ENCODE results near the gene ITIH5. TPM values are rescaled to one million over a fixed set of nuclear protein-coding genes. Genes with fewer than 3 reads are reported as not detected.
"Not testable (repeated sequence)": the region's sequence is repeated elsewhere in the genome, so short reads cannot be mapped to it uniquely, and the experiment has no call there.

Gene ITIH5
- total RNA-seq, 1 experiment from 2014 or later = 5.2 TPM

DNA sequence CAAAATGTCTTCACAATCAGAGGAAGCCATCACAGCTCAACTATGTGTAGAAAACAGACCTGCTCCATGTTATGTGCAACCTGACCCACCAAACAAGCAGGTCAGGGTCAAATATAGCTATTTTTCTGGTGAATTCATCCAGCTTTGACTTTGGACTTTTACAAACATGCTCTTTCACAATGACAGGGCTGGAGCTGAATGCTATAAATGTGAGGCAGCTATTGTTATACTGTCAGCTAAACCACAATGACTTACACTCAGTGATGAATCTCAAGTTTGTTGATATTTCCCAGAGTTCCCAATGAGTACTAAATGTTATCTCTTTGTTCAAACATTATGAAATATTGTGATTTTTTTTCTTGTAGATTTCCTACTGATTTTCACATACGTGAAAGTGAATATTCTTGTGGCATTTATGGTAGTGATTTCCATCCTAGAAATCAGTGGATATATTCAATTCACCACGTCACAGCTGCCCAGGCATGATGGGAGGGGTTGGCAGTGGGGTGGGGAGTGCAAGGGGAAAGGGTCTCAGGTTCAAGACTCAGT is 33.9 kb upstream of the ITIH5 start:
- peaks cover 61% of the 10 kb centered on the region for H3K4me1 Mint-ChIP-seq (ENCODE audit: low read depth, unreplicated experiment)
- CTCF ChIA-PET = interaction anchor here (0.9 to 1.1 kb wide), 3 partner anchors 14 to 175 kb away, joined by 3 to 15 read pairs (median 8); no protein-coding TSS in a partner anchor
- intact Hi-C loops (cut with micrococcal nuclease; ENCODE audit: unreplicated experiment) = no loop called here
- H3K9me3 Mint-ChIP-seq (ENCODE audit: low read depth, unreplicated experiment) = no peaks in the 10 kb centered on the region
- peaks cover 5% of the 10 kb centered on the region for H3K36me3 Mint-ChIP-seq (ENCODE audit: insufficient read depth, unreplicated experiment)
- H3K27me3 Mint-ChIP-seq (ENCODE audit: unreplicated experiment) = no peaks in the 10 kb centered on the region
- no peak for TF ChIP-seq CTCF (IDR thresholded peaks at IDR 0.05; ENCODE audit: unreplicated experiment)
- H3K4me3 Mint-ChIP-seq (ENCODE audit: low read depth, unreplicated experiment) = no peak overlapping the region
- no TSS peak for BruUV-seq (replicated peaks)
- peak overlapping the region; percentile 54 for H3K27ac Mint-ChIP-seq (ENCODE audit: unreplicated experiment)
- DNase-seq = peak; percentile 42

GRCh38 chr10:7697426-7697825 is 30.7 kb upstream of the ITIH5 start:
- no peaks in the 10 kb centered on the region for H3K27me3 Mint-ChIP-seq (ENCODE audit: unreplicated experiment)
- peaks cover 10% of the 10 kb centered on the region for H3K36me3 Mint-ChIP-seq (ENCODE audit: insufficient read depth, unreplicated experiment)
- CTCF ChIA-PET = interaction anchor here (1.0 to 1.4 kb wide), 2 partner anchors 9 to 10 kb away, joined by 4 read pairs; no protein-coding TSS in a partner anchor
- intact Hi-C loops (cut with micrococcal nuclease; ENCODE audit: unreplicated experiment) = no loop called here
- BruUV-seq (replicated peaks) = no TSS peak
- no peak for TF ChIP-seq CTCF (IDR thresholded peaks at IDR 0.05; ENCODE audit: unreplicated experiment)
- peaks cover 5% of the 10 kb centered on the region for H3K9me3 Mint-ChIP-seq (ENCODE audit: low read depth, unreplicated experiment)
- DNase-seq = no peak
- H3K4me1 Mint-ChIP-seq (ENCODE audit: low read depth, unreplicated experiment) = peaks cover 43% of the 10 kb centered on the region
- H3K4me3 Mint-ChIP-seq (ENCODE audit: low read depth, unreplicated experiment) = peak overlapping the region; percentile 17
- H3K27ac Mint-ChIP-seq (ENCODE audit: unreplicated experiment) = peak overlapping the region; percentile 63

DNA sequence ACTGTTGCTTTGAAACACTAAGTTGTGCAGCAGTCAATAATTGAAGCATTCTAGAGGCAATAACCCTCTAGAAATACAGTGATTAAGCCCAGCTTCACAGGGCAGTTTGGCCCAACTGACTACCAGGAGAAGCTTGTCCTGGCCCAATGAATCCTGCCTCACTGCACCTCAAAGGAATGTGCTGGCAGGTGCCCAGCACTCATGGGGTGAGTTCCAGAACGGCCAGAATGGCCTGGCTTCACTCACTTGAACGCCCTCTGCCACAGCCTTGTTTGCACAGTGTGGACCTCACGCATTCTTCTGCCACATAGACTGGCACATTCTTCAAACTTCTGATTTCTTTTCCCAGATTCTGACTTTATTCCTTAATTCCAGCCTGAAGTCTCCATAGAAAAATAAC is 29.8 kb upstream of the ITIH5 start:
- H3K27ac Mint-ChIP-seq (ENCODE audit: unreplicated experiment) = peak overlapping the region; percentile 63
- H3K9me3 Mint-ChIP-seq (ENCODE audit: low read depth, unreplicated experiment) = peaks cover 5% of the 10 kb centered on the region
- TF ChIP-seq CTCF (IDR thresholded peaks at IDR 0.05; ENCODE audit: unreplicated experiment) = no peak
- no peaks in the 10 kb centered on the region for H3K27me3 Mint-ChIP-seq (ENCODE audit: unreplicated experiment)
- peaks cover 41% of the 10 kb centered on the region for H3K4me1 Mint-ChIP-seq (ENCODE audit: low read depth, unreplicated experiment)
- intact Hi-C loops (cut with micrococcal nuclease; ENCODE audit: unreplicated experiment) = no loop called here
- H3K36me3 Mint-ChIP-seq (ENCODE audit: insufficient read depth, unreplicated experiment) = peaks cover 10% of the 10 kb centered on the region
- BruUV-seq (replicated peaks) = no TSS peak
- peak; percentile 64 for DNase-seq
- CTCF ChIA-PET = interaction anchor here (0.7 to 1.4 kb wide), 2 partner anchors 10 to 732 kb away, joined by 3 to 4 read pairs; no protein-coding TSS in a partner anchor
- H3K4me3 Mint-ChIP-seq (ENCODE audit: low read depth, unreplicated experiment) = peak overlapping the region; percentile 17

GRCh38 chr10:7693194-7693593 is 26.4 kb upstream of the ITIH5 start:
- intact Hi-C loops (cut with micrococcal nuclease; ENCODE audit: unreplicated experiment); H3K27me3 Mint-ChIP-seq (ENCODE audit: unreplicated experiment); CTCF ChIA-PET; DNase-seq; H3K4me3 Mint-ChIP-seq (ENCODE audit: low read depth, unreplicated experiment); BruUV-seq (replicated peaks); H3K27ac Mint-ChIP-seq (ENCODE audit: unreplicated experiment): not testable (repeated sequence)
- Mint-ChIP-seq H3K4me1 (ENCODE audit: low read depth, unreplicated experiment) (peaks cover 22% of the 10 kb centered on the region), H3K9me3 (ENCODE audit: low read depth, unreplicated experiment) (peaks cover 14% of the 10 kb centered on the region), H3K36me3 (ENCODE audit: insufficient read depth, unreplicated experiment) (peaks cover 10% of the 10 kb centered on the region)

DNA sequence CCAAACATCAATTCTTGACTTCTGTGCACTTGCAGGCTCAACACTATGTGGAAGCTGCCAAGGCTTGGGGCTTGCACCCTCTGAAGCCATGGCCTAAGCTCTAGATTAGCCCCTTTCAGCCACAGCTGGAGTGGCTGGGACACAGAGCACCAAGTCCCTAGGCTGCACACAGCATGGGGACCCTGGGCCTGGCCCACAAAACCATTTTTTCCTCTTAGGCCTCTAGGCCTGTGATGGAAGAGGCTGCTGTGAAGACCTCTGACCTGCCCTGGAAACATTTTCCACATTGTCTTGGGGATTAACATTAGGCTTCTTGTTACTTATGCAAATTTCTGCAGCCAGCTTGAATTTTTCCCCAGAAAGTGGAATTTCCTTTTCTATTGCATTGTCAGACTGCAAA is 25.6 kb upstream of the ITIH5 start:
- H3K4me3 Mint-ChIP-seq (ENCODE audit: low read depth, unreplicated experiment); H3K27me3 Mint-ChIP-seq (ENCODE audit: unreplicated experiment); H3K27ac Mint-ChIP-seq (ENCODE audit: unreplicated experiment); BruUV-seq (replicated peaks); intact Hi-C loops (cut with micrococcal nuclease; ENCODE audit: unreplicated experiment); H3K36me3 Mint-ChIP-seq (ENCODE audit: insufficient read depth, unreplicated experiment); CTCF ChIA-PET; DNase-seq: not testable (repeated sequence)
- Mint-ChIP-seq H3K4me1 (ENCODE audit: low read depth, unreplicated experiment) (peaks cover 18% of the 10 kb centered on the region), H3K9me3 (ENCODE audit: low read depth, unreplicated experiment) (peaks cover 14% of the 10 kb centered on the region)

GRCh38 chr10:7690885-7691597 is 24.3 kb upstream of the ITIH5 start:
- DNase-seq; H3K4me3 Mint-ChIP-seq (ENCODE audit: low read depth, unreplicated experiment); H3K27ac Mint-ChIP-seq (ENCODE audit: unreplicated experiment); BruUV-seq (replicated peaks); H3K27me3 Mint-ChIP-seq (ENCODE audit: unreplicated experiment); intact Hi-C loops (cut with micrococcal nuclease; ENCODE audit: unreplicated experiment); CTCF ChIA-PET; H3K36me3 Mint-ChIP-seq (ENCODE audit: insufficient read depth, unreplicated experiment): not testable (repeated sequence)
- H3K9me3 Mint-ChIP-seq (ENCODE audit: low read depth, unreplicated experiment) = peaks cover 14% of the 10 kb centered on the region
- H3K4me1 Mint-ChIP-seq (ENCODE audit: low read depth, unreplicated experiment) = peaks cover 18% of the 10 kb centered on the region
